Right ventricle myocardium superior (tissue), 1 donor: ENCODE data around the gene LRRIQ3. TPM values are rescaled to one million over a fixed set of nuclear protein-coding genes. Genes with fewer than 3 reads are reported as not detected.

Experiments used
- total RNA-seq: library from RNA; stranded (reverse); fragmentation: NEBNext Ultra II Directional; extraction: Animal tissue kit (Norgen Biotek cat#: 25700); gene quantifications from one replicate; pipeline ENCODE4 v1.2.1, GENCODE V29; 2021
- donor health status: DM: no; HTN: yes; CAD: no; lungs with severe emphysema.

The LRRIQ3 gene
- total RNA-seq, 1 donor from 2014 or later: 0.43 TPM

Other genes with a start within 250 kb of the LRRIQ3 start
- gene FPGT, start 66 bp upstream of the LRRIQ3 start, total RNA-seq: 12.7 TPM
- gene TNNI3K, start 37.2 kb upstream of the LRRIQ3 start, total RNA-seq: 84.6 TPM